ENCODE data around the gene PEX11A. TPM values are rescaled to one million over a fixed set of nuclear protein-coding genes. Genes with fewer than 3 reads are reported as not detected.

The PEX11A gene
- total and polyA plus RNA-seq, 2 donors (not counting 1 experiment from before 2014, with no cell fraction given) = 0.78 to 2.4 TPM

- WGBS (ENCODE audit: insufficient coverage) = 89% methylated on average over 15 of the region's 16 CpGs
- no peak overlapping the region for H2AFZ ChIP-seq (ENCODE audit: insufficient read depth, low read depth, low read length, poor library complexity, severe bottlenecking)
- ChIA-PET POLR2A (no interaction called here), CTCF (no interaction called here)
- Mint-ChIP-seq H3K27ac (no peak overlapping the region), H3K9me3 (ENCODE audit: insufficient read depth) (no peaks in the 10 kb centered on the region), H3K27me3 (peaks cover 34% of the 10 kb centered on the region), H3K4me1 (peaks cover 11% of the 10 kb centered on the region), H3K4me3 (no peak overlapping the region)
- H3K4me2 ChIP-seq (replicated peaks; ENCODE audit: low read depth, low read length, poor library complexity, severe bottlenecking) = no peak overlapping the region
- no peaks in the 10 kb centered on the region for H3K79me2 ChIP-seq (ENCODE audit: control insufficient read depth, insufficient read depth, low read length)
- H3K9me3 ChIP-seq (ENCODE audit: control extremely low read depth in 1 of 3, control insufficient read depth in 2 of 3, insufficient read depth in 1 of 3, low read length in 2 of 3) = peaks cover 0 to 14% (median 0%) of the 10 kb centered on the region in 3 donors
- no peak overlapping the region for H3K27ac ChIP-seq (ENCODE audit: low read length in 2 of 2)
- ATAC-seq (ENCODE audit: low read depth) (no peak), DNase-seq (no peak)
- no peak overlapping the region for H3K4me3 ChIP-seq (ENCODE audit: control extremely low read depth in 1 of 5, extremely low read depth in 1 of 5, insufficient read depth in 1 of 5, low read depth in 2 of 5, low read length in 4 of 5)
- H3K9ac ChIP-seq (ENCODE audit: low read length) = no peak overlapping the region
- peaks cover 0 to 28% (median 17%) of the 10 kb centered on the region in 4 experiments for H3K27me3 ChIP-seq (replicated peaks in 1 of 4; ENCODE audit: control extremely low read depth in 1 of 4, control insufficient read depth in 3 of 4, insufficient read depth in 4 of 4, low read length in 3 of 4)
- no peak for TF ChIP-seq CTCF (IDR thresholded peaks at IDR 0.05)
- TF ChIP-seq EZH2 (IDR thresholded peaks at IDR 0.05; ENCODE audit: borderline replicate concordance, insufficient read depth, low read depth, low read length, poor library complexity, severe bottlenecking) = no peak
- no peaks in the 10 kb centered on the region for H4K20me1 ChIP-seq (ENCODE audit: control insufficient read depth, insufficient read depth, low read length, poor library complexity, severe bottlenecking)
- peaks cover 10% of the 10 kb centered on the region in 2 donors for H3K4me1 ChIP-seq (ENCODE audit: control insufficient read depth in 2 of 2, insufficient read depth in 2 of 2, low read length in 2 of 2)
- H3K36me3 ChIP-seq (replicated peaks in 1 of 2; ENCODE audit: control extremely low read depth in 1 of 2, control insufficient read depth in 1 of 2, extremely low read depth in 1 of 2, insufficient read depth in 2 of 2, low read length in 1 of 2) = no peaks in the 10 kb centered on the region
- intact Hi-C loops (cut with micrococcal nuclease) = no loop called here
These were observed 37.9 kb downstream of the PEX11A start for GRCh38 chr15:89652666-89653065.

- Histone ChIP-seq H3K4me2 (replicated peaks; ENCODE audit: low read depth, low read length, poor library complexity, severe bottlenecking) (no peak overlapping the region), H3K27ac (ENCODE audit: low read length in 2 of 2) (no peak overlapping the region), H3K27me3 (replicated peaks in 1 of 4; ENCODE audit: control extremely low read depth in 1 of 4, control insufficient read depth in 3 of 4, insufficient read depth in 4 of 4, low read length in 3 of 4) (peaks cover 0 to 28% (median 17%) of the 10 kb centered on the region in 4 experiments), H3K36me3 (replicated peaks in 1 of 2; ENCODE audit: control extremely low read depth in 1 of 2, control insufficient read depth in 1 of 2, extremely low read depth in 1 of 2, insufficient read depth in 2 of 2, low read length in 1 of 2) (no peaks in the 10 kb centered on the region), H2AFZ (ENCODE audit: insufficient read depth, low read depth, low read length, poor library complexity, severe bottlenecking) (no peak overlapping the region), H3K9ac (ENCODE audit: low read length) (no peak overlapping the region), H3K4me3 (ENCODE audit: control extremely low read depth in 1 of 5, extremely low read depth in 1 of 5, insufficient read depth in 1 of 5, low read depth in 2 of 5, low read length in 4 of 5) (no peak overlapping the region), H3K79me2 (ENCODE audit: control insufficient read depth, insufficient read depth, low read length) (no peaks in the 10 kb centered on the region), H3K9me3 (ENCODE audit: control extremely low read depth in 1 of 3, control insufficient read depth in 2 of 3, insufficient read depth in 1 of 3, low read length in 2 of 3) (peaks cover 0 to 16% (median 0%) of the 10 kb centered on the region in 3 donors), H3K4me1 (ENCODE audit: control insufficient read depth in 2 of 2, insufficient read depth in 2 of 2, low read length in 2 of 2) (peaks cover 10% of the 10 kb centered on the region in 2 donors), H4K20me1 (ENCODE audit: control insufficient read depth, insufficient read depth, low read length, poor library complexity, severe bottlenecking) (no peaks in the 10 kb centered on the region)
- Mint-ChIP-seq H3K9me3 (ENCODE audit: insufficient read depth) (no peaks in the 10 kb centered on the region), H3K27me3 (peaks cover 31% of the 10 kb centered on the region), H3K4me3 (no peak overlapping the region), H3K4me1 (peaks cover 13% of the 10 kb centered on the region), H3K27ac (no peak overlapping the region)
- ChIA-PET CTCF (no interaction called here), POLR2A (no interaction called here)
- ATAC-seq (ENCODE audit: low read depth) (no peak), DNase-seq (no peak)
- intact Hi-C loops (cut with micrococcal nuclease) = no loop called here
- TF ChIP-seq EZH2 (IDR thresholded peaks at IDR 0.05; ENCODE audit: borderline replicate concordance, insufficient read depth, low read depth, low read length, poor library complexity, severe bottlenecking) = no peak
- WGBS (ENCODE audit: insufficient coverage) = 84% methylated on average over 6 of the region's 7 CpGs
These were observed 38.4 kb downstream of the PEX11A start for GRCh38 chr15:89652131-89652530.
